Stomach (tissue), 4 donors: ENCODE data around the gene DCBLD1.

Experiments
- CTCF ChIP-seq, 7 experiments: fragments of 450-650 bp in 4 of 7; fragments of 200-600 bp in 3 of 7; sonication (generic) in 3 of 7; IDR thresholded peaks; one replicate each; pipeline ENCODE4 v1.5.1; 2016 to 2019; ENCODE audit warnings: antibody characterized with exemption in 7 of 7, control low read depth in 2 of 7, mild to moderate bottlenecking in 1 of 7
- EP300 ChIP-seq: sonication (generic); formaldehyde crosslinking; IDR thresholded peaks from one replicate; pipeline ENCODE4 v1.6.1; 2017; ENCODE audit warnings: antibody characterized with exemption
- POLR2A ChIP-seq, 4 donors: fragments of 450-650 bp; IDR thresholded peaks; one replicate each; pipeline ENCODE4 v1.6.1; 2016; ENCODE audit warnings: antibody characterized with exemption in 4 of 4, control low read depth in 2 of 4, mild to moderate bottlenecking in 1 of 4, moderate library complexity in 1 of 4

GRCh38 chr6:117483004-117483644 lies 650 bp downstream of the DCBLD1 start:
- TF ChIP-seq CTCF (IDR thresholded peaks at IDR 0.05) (no peak), EP300 (no peak), POLR2A (IDR thresholded peaks at IDR 0.05) (no peak)
